NT2/D1 (cell line): ENCODE measurements around the gene MUC16.

ENCODE experiments used
- DNase-seq: peaks from one replicate; pipeline ENCODE4 v3.0.0-alpha.2; 2011; ENCODE audit warnings: low read depth, low spot score
- H3K27me3 ChIP-seq: 2 replicates; pipeline ENCODE4 v1.6.0; 2011; ENCODE audit warnings: mild to moderate bottlenecking; ENCODE audit not compliant: insufficient read length, insufficient read depth
- H3K36me3 ChIP-seq: 2 replicates; pipeline ENCODE4 v1.6.1; 2011; ENCODE audit warnings: mild to moderate bottlenecking, low read length, mixed read lengths; ENCODE audit not compliant: insufficient read depth, insufficient read length
- H3K4me1 ChIP-seq: 2 replicates; pipeline ENCODE4 v1.5.1; 2011; ENCODE audit not compliant: insufficient read depth, insufficient read length
- H3K4me3 ChIP-seq: 2 replicates; pipeline ENCODE4 v1.5.1; 2011; ENCODE audit warnings: low read depth; ENCODE audit not compliant: insufficient read length
- H3K9ac ChIP-seq: 2 replicates; pipeline ENCODE4 v1.6.0; 2011; ENCODE audit warnings: low read depth; ENCODE audit not compliant: insufficient read length
- H3K9me3 ChIP-seq: 2 replicates; pipeline ENCODE4 v1.5.1; 2011; ENCODE audit warnings: mild to moderate bottlenecking, low read length; ENCODE audit not compliant: insufficient read depth
- SUZ12 ChIP-seq: IDR thresholded peaks from 2 replicates; pipeline ENCODE4 v1.6.1; 2011; ENCODE audit not compliant: insufficient read length, insufficient read depth; ENCODE audit errors: extremely low read depth
- YY1 ChIP-seq: IDR thresholded peaks from 2 replicates; pipeline ENCODE4 v1.6.1; 2011; ENCODE audit not compliant: insufficient read length, insufficient read depth
- ZNF274 ChIP-seq: IDR thresholded peaks from 2 replicates; pipeline ENCODE4 v1.6.1; 2011; ENCODE audit warnings: mild to moderate bottlenecking, low read depth, low read length

The MUC16 gene

DNA sequence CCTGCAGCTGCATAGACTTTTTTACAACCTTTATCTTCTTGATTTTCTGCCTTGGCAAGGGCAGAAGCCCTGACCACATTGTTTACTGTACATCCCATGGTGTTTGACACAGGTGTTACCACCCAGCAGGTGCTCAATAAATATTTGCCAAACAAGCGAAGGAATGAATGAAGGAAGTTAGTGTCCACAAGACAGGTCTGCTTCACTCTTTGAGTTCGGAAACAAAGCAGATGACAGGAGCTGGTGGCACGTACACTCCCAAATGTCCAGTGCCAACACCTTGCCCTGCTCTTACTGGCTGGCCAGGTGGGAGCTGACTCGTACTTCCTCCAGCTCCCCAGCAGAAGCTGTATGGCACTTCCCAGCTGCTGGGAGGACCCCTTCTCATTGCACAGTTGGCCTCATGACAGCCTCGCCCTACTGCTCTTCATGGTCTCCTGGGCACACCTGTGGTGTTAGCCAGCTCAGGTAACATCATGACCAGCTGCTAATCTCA is 22.0 kb upstream of the MUC16 start:
- H3K36me3 ChIP-seq, result no peaks in the 10 kb centered on the region
- H3K27me3 ChIP-seq, result no peaks in the 10 kb centered on the region
- TF ChIP-seq ZNF274, result no peak
- no peak for TF ChIP-seq SUZ12
- TF ChIP-seq YY1, result no peak
- H3K9ac ChIP-seq, result no peak overlapping the region
- no peak for DNase-seq
- peaks cover 2% of the 10 kb centered on the region for H3K4me1 ChIP-seq
- H3K9me3 ChIP-seq, result no peaks in the 10 kb centered on the region
- H3K4me3 ChIP-seq, result no peak overlapping the region

DNA sequence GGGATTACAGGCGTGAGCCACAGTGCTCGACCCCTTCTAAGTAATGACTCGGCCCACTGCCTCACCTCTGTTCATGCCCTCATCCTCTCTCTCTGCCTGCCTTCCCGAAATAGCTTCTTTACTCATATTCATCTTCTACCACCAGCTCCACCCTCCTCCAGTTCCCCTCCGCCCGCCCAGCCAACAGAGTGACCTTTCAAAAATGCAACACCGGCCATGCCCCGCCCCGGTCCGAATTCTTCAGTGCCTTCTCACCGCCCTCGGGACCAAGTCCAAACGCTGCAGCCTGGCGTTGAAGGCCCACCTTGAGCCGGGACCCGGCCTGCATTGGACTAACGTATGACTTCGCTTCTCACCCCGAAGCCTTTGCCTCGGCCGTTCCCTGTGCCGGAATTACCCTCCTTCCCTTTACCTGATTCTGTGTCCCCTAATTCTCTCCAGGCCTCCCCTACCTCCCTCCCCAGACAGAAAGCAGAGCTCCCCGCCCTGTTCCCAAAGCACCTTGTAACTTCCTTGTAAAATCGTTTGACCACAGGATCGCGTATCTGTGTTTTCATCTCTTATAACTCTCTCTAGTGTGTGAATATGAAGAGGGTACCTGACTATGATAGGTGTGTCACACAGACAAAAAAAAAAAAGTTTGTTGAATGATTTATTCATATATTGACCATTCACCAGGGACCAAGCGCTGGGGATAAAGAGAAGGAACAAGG is 8.1 kb upstream of the MUC16 start:
- H3K9ac ChIP-seq, result no peak overlapping the region
- H3K4me3 ChIP-seq, result no peak overlapping the region
- H3K9me3 ChIP-seq, result no peaks in the 10 kb centered on the region
- no peaks in the 10 kb centered on the region for H3K27me3 ChIP-seq
- H3K4me1 ChIP-seq, result peaks cover 3% of the 10 kb centered on the region
- DNase-seq, result no peak
- H3K36me3 ChIP-seq, result no peaks in the 10 kb centered on the region
- no peak for TF ChIP-seq ZNF274
- no peak for TF ChIP-seq YY1
- TF ChIP-seq SUZ12, result no peak

DNA sequence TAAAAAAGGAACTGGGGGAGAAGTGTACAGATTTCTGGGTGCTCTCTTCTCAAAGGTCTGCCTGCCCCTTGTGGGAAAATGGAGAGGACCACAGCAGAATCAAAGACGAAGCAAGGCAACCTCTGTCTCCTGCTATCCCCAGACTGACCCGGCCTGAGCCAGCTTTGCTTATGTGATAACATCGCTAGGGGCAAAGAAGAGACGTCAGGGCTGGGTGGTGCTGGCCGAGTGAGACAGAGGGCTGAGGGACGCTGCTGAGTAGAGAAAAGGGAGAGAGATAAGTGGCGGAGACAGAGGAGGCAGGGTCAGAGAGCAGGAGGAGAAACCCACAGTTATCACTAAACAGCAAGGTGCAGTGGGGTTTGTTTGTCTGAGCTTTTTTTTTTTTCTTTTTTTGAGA is 4.6 kb upstream of the MUC16 start:
- DNase-seq, result no peak
- Histone ChIP-seq H3K9ac (no peak overlapping the region), H3K27me3 (no peaks in the 10 kb centered on the region)

DNA sequence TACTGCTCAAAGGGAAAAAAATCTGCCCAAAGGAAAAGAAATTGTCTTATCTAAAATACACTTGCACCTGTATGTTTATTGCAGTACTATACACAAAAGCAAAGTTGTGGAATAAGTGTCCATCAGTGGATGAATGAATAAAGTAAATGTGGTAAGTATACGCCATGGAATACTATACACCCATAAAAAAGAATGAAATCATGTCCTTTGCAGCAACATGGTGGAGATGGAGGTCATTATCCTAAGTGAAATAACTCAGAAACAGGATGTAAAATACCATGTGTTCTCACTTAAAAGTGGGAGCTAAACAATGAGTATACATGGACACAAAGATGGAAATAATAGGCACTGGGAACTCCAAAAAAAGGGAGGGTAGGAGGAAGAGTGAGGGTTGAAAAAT is 3.8 kb upstream of the MUC16 start:
- Histone ChIP-seq H3K9ac (no peak overlapping the region), H3K9me3 (no peaks in the 10 kb centered on the region), H3K27me3 (no peaks in the 10 kb centered on the region), H3K4me1 (peaks cover 20% of the 10 kb centered on the region), H3K4me3 (no peak overlapping the region), H3K36me3 (no peaks in the 10 kb centered on the region)
- TF ChIP-seq YY1, result no peak
- no peak for TF ChIP-seq SUZ12
- no peak for TF ChIP-seq ZNF274
- DNase-seq, result no peak

More for the DNA sequence above, 4.6 kb upstream of the MUC16 start:
- H3K9me3 ChIP-seq, result no peaks in the 10 kb centered on the region
- TF ChIP-seq SUZ12, result no peak
- TF ChIP-seq ZNF274, result no peak
- no peak for TF ChIP-seq YY1
- no peak overlapping the region for H3K4me3 ChIP-seq
- no peaks in the 10 kb centered on the region for H3K36me3 ChIP-seq
- H3K4me1 ChIP-seq, result peaks cover 12% of the 10 kb centered on the region

DNA sequence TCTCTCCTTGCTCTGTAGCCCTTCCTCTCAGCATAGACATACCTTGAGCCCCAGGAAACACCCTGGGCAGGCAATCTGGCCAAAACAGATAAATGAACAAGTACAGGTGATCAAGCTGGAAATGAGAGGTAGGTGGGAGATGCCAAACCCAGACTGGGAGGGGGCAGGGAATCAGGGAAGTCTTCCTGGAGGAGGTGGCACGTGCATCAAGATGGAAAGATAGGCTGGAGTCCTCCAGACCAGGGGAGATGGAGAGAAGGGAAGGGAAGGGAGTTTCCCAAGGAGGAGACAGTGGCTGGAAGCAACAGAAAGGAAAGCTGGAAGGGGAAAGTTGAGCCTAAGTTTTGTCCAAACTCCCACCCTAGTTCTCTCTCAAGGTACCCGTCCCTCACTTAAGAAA is 1.7 kb upstream of the MUC16 start:
- no peaks in the 10 kb centered on the region for H3K27me3 ChIP-seq
- no peak for DNase-seq
- no peak overlapping the region for H3K9ac ChIP-seq
- no peak overlapping the region for H3K4me3 ChIP-seq
- peaks cover 19% of the 10 kb centered on the region for H3K4me1 ChIP-seq
- no peak for TF ChIP-seq ZNF274
- no peak for TF ChIP-seq SUZ12
- no peak for TF ChIP-seq YY1
- no peaks in the 10 kb centered on the region for H3K36me3 ChIP-seq
- H3K9me3 ChIP-seq, result no peaks in the 10 kb centered on the region

DNA sequence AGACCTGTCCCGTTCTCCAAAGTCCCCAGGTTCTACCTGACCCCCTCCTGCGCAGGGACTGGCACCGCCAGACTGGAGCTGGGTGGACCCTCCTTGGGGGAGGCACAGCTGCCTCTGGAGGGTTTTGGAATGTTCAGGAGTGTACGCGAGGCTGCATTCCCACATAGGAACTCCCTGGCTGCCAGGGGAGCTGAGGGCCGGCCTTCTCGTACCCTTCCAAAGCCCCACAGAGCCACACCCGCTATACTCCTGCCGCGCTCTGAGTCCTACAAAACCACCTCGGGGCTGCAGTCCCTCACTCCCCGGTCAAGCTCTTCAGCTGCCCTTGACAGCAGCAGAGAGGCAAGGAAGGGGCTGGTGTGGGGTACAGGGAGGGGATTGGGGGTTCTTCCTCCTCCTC is 484 bp upstream of the MUC16 start:
- TF ChIP-seq ZNF274, result no peak
- TF ChIP-seq SUZ12, result no peak
- TF ChIP-seq YY1, result no peak
- H3K4me1 ChIP-seq, result peaks cover 19% of the 10 kb centered on the region
- no peaks in the 10 kb centered on the region for H3K9me3 ChIP-seq
- DNase-seq, result no peak
- H3K36me3 ChIP-seq, result no peaks in the 10 kb centered on the region
- H3K9ac ChIP-seq, result no peak overlapping the region
- H3K4me3 ChIP-seq, result no peak overlapping the region
- no peaks in the 10 kb centered on the region for H3K27me3 ChIP-seq

DNA sequence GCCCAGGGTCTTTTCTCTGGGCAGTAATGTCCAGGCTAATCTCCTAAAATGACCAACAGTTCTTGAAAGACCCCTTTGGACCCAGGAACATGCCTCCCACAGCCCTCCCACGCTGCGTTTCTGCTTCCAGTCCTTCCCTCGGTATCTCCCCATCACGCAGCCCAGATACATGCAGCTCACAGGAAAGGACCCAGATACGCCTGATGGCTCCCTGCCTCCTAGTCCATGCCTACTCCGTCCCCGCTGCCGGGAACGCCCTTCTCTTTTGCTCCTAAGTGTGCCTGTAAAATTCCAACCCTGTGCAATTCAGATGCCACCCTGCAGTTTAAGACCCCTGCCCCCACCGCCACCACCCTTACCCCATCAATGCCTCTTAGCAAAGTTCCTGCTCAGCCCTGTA is 778 bp downstream of the MUC16 start:
- no peaks in the 10 kb centered on the region for H3K27me3 ChIP-seq
- no peaks in the 10 kb centered on the region for H3K9me3 ChIP-seq
- no peaks in the 10 kb centered on the region for H3K36me3 ChIP-seq
- no peak overlapping the region for H3K4me3 ChIP-seq
- no peak for DNase-seq
- TF ChIP-seq YY1, result no peak
- TF ChIP-seq ZNF274, result no peak
- TF ChIP-seq SUZ12, result no peak
- peak overlapping the region; percentile 9 for H3K9ac ChIP-seq
- peaks cover 19% of the 10 kb centered on the region for H3K4me1 ChIP-seq
